GM23338 (cell line): ENCODE measurements around the gene NAA11. TPM values are rescaled to one million over a fixed set of nuclear protein-coding genes. Genes with fewer than 3 reads are reported as not detected.
A peak's percentile ranks its signal among the peaks of the same experiment; 100 is the strongest.

Experiments
- ATAC-seq: fragments of 200-7000 bp; cut with Tn5 transposase; 3 replicates; pipeline ENCODE4 v1.9.1; 2020
- DNase-seq: peaks from one replicate; pipeline ENCODE4 v3.0.0-alpha.2; 2015; ENCODE audit warnings: low spot score
- H2AFZ ChIP-seq: fragments of 200-600 bp; sonication (generic); 2 replicates; pipeline ENCODE4 v1.8.0; 2016; ENCODE audit warnings: antibody characterized with exemption, mild to moderate bottlenecking, moderate library complexity
- H3F3A ChIP-seq: fragments of 200-600 bp; sonication (generic); replicated peaks from 2 replicates; pipeline ENCODE4 v1.8.0; 2017; ENCODE audit warnings: antibody characterized with exemption, mixed run types, low read depth
- H3K27ac ChIP-seq: fragments of 200-600 bp; sonication (generic); 2 replicates; pipeline ENCODE4 v1.6.1; 2016; ENCODE audit warnings: low read depth
- H3K27me3 ChIP-seq: fragments of 200-600 bp; sonication (generic); 2 replicates; pipeline ENCODE4 v1.8.0; 2016; ENCODE audit warnings: mild to moderate bottlenecking, mixed run types, moderate library complexity; ENCODE audit not compliant: insufficient read depth
- H3K36me3 ChIP-seq: fragments of 200-600 bp; sonication (generic); 2 replicates; pipeline ENCODE4 v1.8.0; 2016; ENCODE audit warnings: mild to moderate bottlenecking; ENCODE audit not compliant: insufficient read depth
- H3K4me1 ChIP-seq: fragments of 200-600 bp; sonication (generic); 2 replicates; pipeline ENCODE4 v1.8.0; 2016; ENCODE audit warnings: mild to moderate bottlenecking, moderate library complexity; ENCODE audit not compliant: insufficient read depth
- H3K4me2 ChIP-seq: fragments of 200-600 bp; sonication (generic); 2 replicates; pipeline ENCODE4 v1.7.1; 2017; ENCODE audit warnings: mixed run types
- H3K4me3 ChIP-seq: fragments of 200-600 bp; sonication (generic); 2 replicates; pipeline ENCODE4 v1.6.1; 2016; ENCODE audit warnings: mixed run types
- H3K79me2 ChIP-seq: fragments of 200-600 bp; sonication (generic); replicated peaks from 2 replicates; pipeline ENCODE4 v1.8.0; 2017; ENCODE audit warnings: mild to moderate bottlenecking; ENCODE audit not compliant: insufficient read depth
- H3K9me2 ChIP-seq: fragments of 200-600 bp; sonication (generic); 2 replicates; pipeline ENCODE4 v1.8.0; 2017; ENCODE audit not compliant: insufficient read depth
- H4K20me1 ChIP-seq: fragments of 200-600 bp; sonication (generic); replicated peaks from 2 replicates; pipeline ENCODE4 v1.8.0; 2017; ENCODE audit warnings: mild to moderate bottlenecking; ENCODE audit not compliant: insufficient read depth
- H3K27ac Mint-ChIP-seq: 2 replicates; pipeline ENCODE4 v1.8.0; 2020; ENCODE audit warnings: inconsistent platforms, mild to moderate bottlenecking, moderate library complexity, mixed read lengths
- H3K27me3 Mint-ChIP-seq: 3 replicates; pipeline ENCODE4 v1.8.0; 2022; ENCODE audit warnings: low read depth, mild to moderate bottlenecking, moderate library complexity, mixed read lengths, inconsistent platforms; ENCODE audit not compliant: insufficient read depth, poor library complexity
- H3K36me3 Mint-ChIP-seq: 3 replicates; pipeline ENCODE4 v1.8.0; 2021; ENCODE audit warnings: low read depth, mild to moderate bottlenecking, inconsistent platforms, moderate library complexity, mixed read lengths
- H3K4me1 Mint-ChIP-seq: 3 replicates; pipeline ENCODE4 v1.8.0; 2020; ENCODE audit warnings: mild to moderate bottlenecking, inconsistent platforms, mixed read lengths
- H3K4me3 Mint-ChIP-seq: 3 replicates; pipeline ENCODE4 v1.8.0; 2021; ENCODE audit warnings: moderate library complexity, mild to moderate bottlenecking, inconsistent platforms, mixed read lengths
- H3K9me3 Mint-ChIP-seq: 3 replicates; pipeline ENCODE4 v1.8.0; 2020; ENCODE audit warnings: moderate library complexity, mild to moderate bottlenecking, inconsistent platforms, mixed read lengths
- CREB1 ChIP-seq: fragments of 250-450 bp; sonication (Bioruptor Pico); IDR thresholded peaks from 2 replicates; pipeline ENCODE4 v1.5.0; 2020; ENCODE audit warnings: low read depth, mild to moderate bottlenecking, moderate library complexity
- ETS1 ChIP-seq: IDR thresholded peaks from 2 replicates; pipeline ENCODE4 v1.6.1; 2016; ENCODE audit warnings: antibody characterized with exemption
- EZH2 ChIP-seq: fragments of 200-600 bp; sonication (generic); IDR thresholded peaks from one replicate; pipeline ENCODE4 v1.8.0; 2017; ENCODE audit warnings: antibody characterized with exemption, mild to moderate bottlenecking, low read depth; ENCODE audit not compliant: unreplicated experiment
- EZH2phosphoT487 ChIP-seq: fragments of 200-600 bp; sonication (generic); IDR thresholded peaks from one replicate; pipeline ENCODE4 v1.8.1; 2018; ENCODE audit warnings: antibody characterized with exemption; ENCODE audit not compliant: unreplicated experiment
- POLR2AphosphoS5 ChIP-seq: IDR thresholded peaks from 2 replicates; pipeline ENCODE4 v1.6.1; 2016; ENCODE audit warnings: antibody characterized with exemption, low read depth
- STAT1 ChIP-seq: IDR thresholded peaks from one replicate; pipeline ENCODE4 v1.6.1; 2016; ENCODE audit warnings: antibody characterized with exemption; ENCODE audit not compliant: unreplicated experiment
- ZNF114 ChIP-seq: fragments of 250-450 bp; sonication (Bioruptor Pico); IDR thresholded peaks from 2 replicates; pipeline ENCODE4 v1.5.0; 2020; ENCODE audit warnings: mild to moderate bottlenecking, moderate library complexity
- ZNF331 ChIP-seq: fragments of 250-450 bp; sonication (Bioruptor Pico); IDR thresholded peaks from 2 replicates; pipeline ENCODE4 v1.5.0; 2020; ENCODE audit warnings: low read depth, mild to moderate bottlenecking, moderate library complexity
- polyA plus RNA-seq: library from polyadenylated mRNA; unstranded; fragments of >200 nt; fragmentation: Nextera tagmentation; extraction: Ambion mirVana; gene quantifications from 2 replicates; pipeline ENCODE4 v1.2.1, GENCODE V29; 2016
- total RNA-seq: library from RNA; depleted of rRNA; stranded (reverse); fragments of >200 nt; shearing (Covaris generic); gene quantifications from 2 replicates; pipeline ENCODE4 v1.2.3, GENCODE V29; 2014
- TF ChIP-seq, protein P1 (sequence below), 2 experiments: fragments of 200-600 bp in 1 of 2; sonication (generic) in 1 of 2; conservative IDR thresholded peaks; 2 replicates each; pipeline versions ENCODE4 v1.5.1 to v1.6.1; 2016 to 2017; ENCODE audit warnings: antibody characterized with exemption in 2 of 2, low read depth in 2 of 2, mild to moderate bottlenecking in 2 of 2, moderate library complexity in 1 of 2

NAA11 gene
- total and polyA plus RNA-seq, 2 experiments from 2014 or later, result not detected

GRCh38 chr4:79331126-79331876, 5.4 kb upstream of the NAA11 start (continued):
- TF ChIP-seq, protein P1, sequence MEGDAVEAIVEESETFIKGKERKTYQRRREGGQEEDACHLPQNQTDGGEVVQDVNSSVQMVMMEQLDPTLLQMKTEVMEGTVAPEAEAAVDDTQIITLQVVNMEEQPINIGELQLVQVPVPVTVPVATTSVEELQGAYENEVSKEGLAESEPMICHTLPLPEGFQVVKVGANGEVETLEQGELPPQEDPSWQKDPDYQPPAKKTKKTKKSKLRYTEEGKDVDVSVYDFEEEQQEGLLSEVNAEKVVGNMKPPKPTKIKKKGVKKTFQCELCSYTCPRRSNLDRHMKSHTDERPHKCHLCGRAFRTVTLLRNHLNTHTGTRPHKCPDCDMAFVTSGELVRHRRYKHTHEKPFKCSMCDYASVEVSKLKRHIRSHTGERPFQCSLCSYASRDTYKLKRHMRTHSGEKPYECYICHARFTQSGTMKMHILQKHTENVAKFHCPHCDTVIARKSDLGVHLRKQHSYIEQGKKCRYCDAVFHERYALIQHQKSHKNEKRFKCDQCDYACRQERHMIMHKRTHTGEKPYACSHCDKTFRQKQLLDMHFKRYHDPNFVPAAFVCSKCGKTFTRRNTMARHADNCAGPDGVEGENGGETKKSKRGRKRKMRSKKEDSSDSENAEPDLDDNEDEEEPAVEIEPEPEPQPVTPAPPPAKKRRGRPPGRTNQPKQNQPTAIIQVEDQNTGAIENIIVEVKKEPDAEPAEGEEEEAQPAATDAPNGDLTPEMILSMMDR (conservative IDR thresholded peaks at IDR 0.05; ENCODE audit: low read depth in 2 of 2), result no peak
- TF ChIP-seq EZH2, result no peak
- no peak for TF ChIP-seq EZH2phosphoT487
- no peak for TF ChIP-seq ZNF114 (CRISPR knock-in tag)

GRCh38 chr4:79330720-79331119, 4.9 kb upstream of the NAA11 start:
- Mint-ChIP-seq H3K4me3 (no peak overlapping the region), H3K27ac (0 out of 2 replicates have a peak overlapping the region, but pooled peaks have one; percentile 46), H3K9me3 (no peaks in the 10 kb centered on the region; the same call in 2 of the 3 replicates), H3K4me1 (no peaks in the 10 kb centered on the region), H3K36me3 (no peaks in the 10 kb centered on the region), H3K27me3 (peaks cover 1% of the 10 kb centered on the region)
- no peak for TF ChIP-seq EZH2
- TF ChIP-seq ZNF331 (CRISPR knock-in tag), result no peak
- no peak for TF ChIP-seq ZNF114 (CRISPR knock-in tag)
- TF ChIP-seq POLR2AphosphoS5, result no peak
- no peak for TF ChIP-seq STAT1
- TF ChIP-seq, protein P1 (conservative IDR thresholded peaks at IDR 0.05; ENCODE audit: low read depth in 2 of 2), result no peak
- TF ChIP-seq EZH2phosphoT487, result no peak
- TF ChIP-seq CREB1 (CRISPR knock-in tag), result no peak
- no peak for TF ChIP-seq ETS1
- Histone ChIP-seq H2AFZ (0 out of 2 replicates have a peak overlapping the region, but pooled peaks have one; percentile 25), H3K9me2 (peaks cover 11% of the 10 kb centered on the region; the same call in 1 of the 2 replicates), H3K4me3 (no peak overlapping the region), H3K27ac (no peak overlapping the region), H3K27me3 (no peaks in the 10 kb centered on the region), H4K20me1 (no peaks in the 10 kb centered on the region), H3F3A (no peaks in the 10 kb centered on the region), H3K79me2 (no peaks in the 10 kb centered on the region), H3K36me3 (no peaks in the 10 kb centered on the region), H3K4me2 (no peak overlapping the region), H3K4me1 (peaks cover 5% of the 10 kb centered on the region; the same call in 1 of the 2 replicates)
- ATAC-seq (no peak), DNase-seq (no peak)
